ENCODE measurements around the gene APOB.

The APOB gene

DNA sequence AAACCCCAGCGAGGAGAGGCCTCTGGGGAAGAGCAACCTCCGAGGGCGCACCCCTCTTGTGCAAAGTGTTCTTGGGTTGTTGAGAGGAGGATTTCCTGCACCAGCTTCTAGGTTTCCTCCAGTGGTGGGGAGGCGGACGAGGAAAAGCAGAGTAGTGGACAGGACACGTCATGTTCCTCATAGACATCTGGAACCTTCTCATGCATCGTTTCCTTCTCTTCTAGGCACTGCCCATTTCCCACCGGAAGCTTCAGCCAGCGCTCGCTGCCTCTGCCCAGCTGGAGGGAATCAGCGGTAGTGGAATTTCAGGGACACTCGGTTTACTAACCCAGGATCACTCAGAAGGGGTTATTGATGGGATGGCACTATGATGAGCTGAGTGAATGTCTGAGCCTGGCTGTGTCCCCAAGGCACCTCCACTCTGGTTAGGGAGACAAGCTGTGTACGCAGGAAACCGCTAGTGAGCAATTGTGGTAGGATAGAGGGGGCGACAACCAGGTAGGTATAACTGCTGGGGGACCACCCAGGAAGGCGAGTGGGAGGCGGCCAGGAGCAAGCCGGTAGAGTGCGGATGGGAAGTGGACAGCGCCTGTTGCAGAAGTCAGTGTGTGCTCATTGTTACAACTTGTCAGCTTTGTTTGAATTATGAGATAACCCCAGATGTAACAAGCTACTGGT lies 960 bp upstream of the APOB start:
- no peak for DNase-seq

DNA sequence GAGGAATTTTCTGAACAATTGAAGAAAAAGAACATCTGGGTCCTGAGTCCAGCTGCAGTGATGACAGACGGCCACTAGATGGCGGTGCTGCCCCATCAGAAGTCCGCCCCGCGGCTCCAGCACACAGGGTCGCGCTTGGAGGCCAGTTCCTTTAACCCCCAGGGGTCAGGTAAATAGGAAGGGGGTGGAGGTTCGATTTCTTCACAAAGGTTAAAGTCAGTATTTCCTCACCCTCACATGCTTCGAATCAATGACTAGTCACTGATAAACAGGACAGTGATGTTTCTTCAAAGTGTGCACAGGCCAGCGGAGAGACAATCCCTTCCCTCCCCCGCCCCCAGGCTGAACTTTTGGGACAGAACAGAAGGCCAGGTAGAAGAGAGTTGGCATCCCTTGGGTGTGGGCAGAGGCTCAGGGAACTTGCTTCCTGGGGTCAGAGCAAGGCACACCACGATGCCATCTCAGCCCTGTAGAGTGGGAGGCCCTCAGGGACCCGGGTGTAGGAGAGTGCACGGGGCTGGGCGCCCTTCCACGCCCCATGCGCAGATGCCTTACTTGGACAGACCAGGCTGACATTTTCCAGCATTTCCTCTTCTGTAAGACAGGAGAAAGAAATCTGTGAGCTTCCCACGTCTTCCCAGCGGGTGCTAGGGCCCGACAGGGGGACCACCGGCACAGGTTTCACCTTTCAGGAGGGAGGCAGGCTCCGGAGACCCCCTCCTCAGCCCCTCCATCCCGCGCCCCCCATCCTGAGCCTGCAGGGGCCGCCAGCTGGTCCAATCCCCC lies 722 bp downstream of the APOB start:
- DNase-seq = peak; percentile 22

DNA sequence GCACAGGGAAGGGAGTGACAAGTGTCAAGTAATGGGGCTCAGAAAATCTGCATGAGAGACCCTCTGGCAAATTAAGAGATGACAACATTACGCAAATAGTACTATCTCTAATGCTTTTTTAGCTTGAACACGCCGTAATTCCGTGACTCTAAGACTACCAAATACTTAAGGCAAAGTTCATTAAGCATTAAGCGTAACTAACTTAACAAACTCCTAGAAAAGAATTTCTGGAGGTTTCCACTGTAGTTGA lies 1.2 kb downstream of the APOB start:
- DNase-seq = no peak

DNA sequence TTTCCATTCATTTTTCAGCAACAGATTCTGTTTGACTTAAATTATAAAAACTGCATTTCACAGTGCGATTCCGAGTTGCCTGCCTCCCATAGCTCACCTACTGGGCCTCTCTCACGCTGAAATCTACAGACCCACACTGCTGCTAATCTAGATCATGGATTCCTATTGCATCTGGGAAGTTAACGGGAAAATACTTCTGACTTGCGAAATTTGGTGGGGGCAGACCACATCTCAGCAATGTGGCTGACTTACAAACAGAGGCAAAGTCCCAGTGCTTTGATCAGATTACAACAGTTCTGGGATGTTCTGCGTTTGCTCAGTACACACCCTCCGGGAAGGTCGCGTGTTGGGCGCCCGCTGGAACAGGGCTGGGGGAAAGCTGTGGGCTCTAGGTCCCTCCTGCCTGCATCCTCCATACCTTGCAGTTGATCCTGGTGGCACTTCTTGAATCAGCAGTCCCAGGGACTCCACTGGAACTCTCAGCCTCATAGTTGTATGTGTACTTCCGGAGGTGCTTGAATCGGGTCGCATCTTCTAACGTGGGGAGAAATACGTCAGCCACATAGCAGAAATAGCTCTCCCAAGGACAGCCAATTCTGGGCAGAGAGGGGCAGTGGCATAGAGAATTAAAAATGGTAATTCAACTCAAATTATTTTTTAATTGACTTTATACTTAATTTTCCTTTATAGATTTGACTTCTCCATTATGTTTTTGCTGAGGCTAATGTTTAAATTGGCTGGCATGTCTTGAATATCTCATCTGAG lies 1.7 kb downstream of the APOB start:
- DNase-seq = no peak

DNA sequence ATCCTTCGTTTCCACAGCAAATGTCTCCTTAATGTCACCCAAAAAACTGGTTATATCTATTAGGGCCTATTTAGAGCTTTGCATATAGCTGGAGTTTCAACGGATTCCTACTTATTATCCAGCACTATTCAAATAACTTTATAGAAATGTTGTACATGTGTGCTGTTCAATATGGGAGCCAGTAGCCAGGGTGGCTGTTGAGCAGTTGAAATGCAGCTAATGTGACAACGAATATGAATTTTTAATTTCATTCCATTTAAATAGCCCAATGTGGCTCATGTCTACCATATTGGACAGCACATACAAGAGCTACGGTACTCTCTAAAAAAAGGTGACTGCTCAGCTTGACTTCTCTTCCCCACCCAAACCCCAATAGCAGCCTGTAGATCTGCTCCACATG lies 2.4 kb downstream of the APOB start:
- DNase-seq = no peak

- DNase-seq = no peak
Observed at GRCh38 chr2:21040468-21041377, 3.1 kb downstream of the APOB start.

GRCh38 chr2:21039979-21040467 lies 3.9 kb downstream of the APOB start:
- no peak for DNase-seq

DNA sequence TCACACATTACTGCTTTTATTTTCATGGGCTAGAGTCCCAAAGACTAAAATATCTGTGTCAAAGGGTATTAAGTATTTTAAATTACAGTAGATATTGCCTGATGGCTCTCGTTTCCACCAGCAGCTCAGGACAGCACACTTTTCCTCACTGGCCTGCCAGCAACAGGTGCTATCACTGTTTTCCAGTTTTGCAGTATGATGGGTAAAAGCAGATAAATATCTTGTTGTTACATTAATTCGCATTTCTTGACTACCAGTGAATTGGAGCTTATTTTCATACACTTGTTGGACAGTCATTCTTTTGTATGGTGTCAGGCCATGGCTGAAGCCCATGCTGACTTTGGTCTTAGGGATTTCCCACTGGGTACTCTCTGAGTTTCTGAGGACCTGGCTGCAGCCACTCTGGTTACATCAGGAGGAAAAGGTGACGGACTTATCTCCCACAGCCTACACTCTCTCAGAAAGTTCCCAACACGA lies 4.8 kb downstream of the APOB start:
- no peak for DNase-seq

GRCh38 chr2:21038403-21039073 lies 5.3 kb downstream of the APOB start:
- no peak for DNase-seq

GRCh38 chr2:21037671-21038108 lies 6.2 kb downstream of the APOB start:
- no peak for DNase-seq

GRCh38 chr2:21036708-21037670 lies 6.9 kb downstream of the APOB start:
- DNase-seq = no peak

GRCh38 chr2:21035974-21036707 lies 7.7 kb downstream of the APOB start:
- no peak for DNase-seq

GRCh38 chr2:21035282-21035973 lies 8.4 kb downstream of the APOB start:
- DNase-seq = no peak

DNA sequence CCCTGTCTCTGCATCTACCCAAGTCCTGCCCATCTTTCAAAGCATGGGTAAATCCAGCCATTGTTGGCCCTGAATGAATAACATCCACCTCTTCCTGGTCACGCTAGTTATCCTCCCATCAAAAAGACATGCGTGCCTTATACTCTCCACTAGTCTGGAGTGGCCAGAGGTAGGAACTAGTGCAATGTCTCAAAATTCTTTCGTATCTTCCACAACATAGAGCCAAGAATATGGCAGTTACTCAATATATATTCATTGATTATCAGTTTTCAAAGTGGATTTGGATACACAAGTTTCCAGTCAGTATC lies 8.9 kb downstream of the APOB start:
- DNase-seq = no peak

DNA sequence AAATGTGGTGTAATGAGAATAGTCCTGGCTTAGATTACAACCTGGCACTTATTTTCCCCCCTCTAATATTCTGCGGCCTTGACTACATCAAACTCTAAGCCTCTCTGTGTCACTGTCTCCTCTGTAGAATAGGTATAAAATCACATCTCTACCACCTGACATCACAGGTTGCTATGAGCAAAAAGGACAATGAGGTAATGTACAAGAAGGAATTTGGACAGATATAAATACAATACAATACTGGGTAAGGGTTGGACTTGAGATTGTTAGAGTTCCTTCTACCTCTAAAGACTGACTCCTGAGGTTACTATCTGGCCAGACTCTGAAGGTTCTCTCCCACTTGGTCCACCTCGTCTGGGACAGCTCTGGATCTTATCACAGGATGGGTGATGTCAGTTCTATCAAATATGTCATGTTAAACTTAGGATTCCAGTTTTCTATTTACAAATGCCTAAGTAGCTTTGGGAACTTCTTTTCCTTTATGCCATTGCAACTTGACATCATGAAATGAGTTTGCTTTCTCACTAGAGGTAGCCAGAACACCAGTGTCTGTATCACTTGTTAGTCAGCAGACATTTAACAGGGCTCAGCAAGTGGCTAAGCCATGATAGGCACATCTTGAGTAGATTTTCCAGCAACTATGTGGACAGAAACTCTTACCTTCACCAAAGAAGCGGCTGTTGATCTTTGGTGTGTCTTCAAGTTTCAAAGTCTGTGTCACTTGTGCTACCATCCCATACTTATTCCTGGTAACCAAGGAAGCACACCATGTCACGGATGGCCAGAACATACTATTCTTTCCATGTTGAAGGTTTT lies 9.5 kb downstream of the APOB start:
- no peak for DNase-seq

DNA sequence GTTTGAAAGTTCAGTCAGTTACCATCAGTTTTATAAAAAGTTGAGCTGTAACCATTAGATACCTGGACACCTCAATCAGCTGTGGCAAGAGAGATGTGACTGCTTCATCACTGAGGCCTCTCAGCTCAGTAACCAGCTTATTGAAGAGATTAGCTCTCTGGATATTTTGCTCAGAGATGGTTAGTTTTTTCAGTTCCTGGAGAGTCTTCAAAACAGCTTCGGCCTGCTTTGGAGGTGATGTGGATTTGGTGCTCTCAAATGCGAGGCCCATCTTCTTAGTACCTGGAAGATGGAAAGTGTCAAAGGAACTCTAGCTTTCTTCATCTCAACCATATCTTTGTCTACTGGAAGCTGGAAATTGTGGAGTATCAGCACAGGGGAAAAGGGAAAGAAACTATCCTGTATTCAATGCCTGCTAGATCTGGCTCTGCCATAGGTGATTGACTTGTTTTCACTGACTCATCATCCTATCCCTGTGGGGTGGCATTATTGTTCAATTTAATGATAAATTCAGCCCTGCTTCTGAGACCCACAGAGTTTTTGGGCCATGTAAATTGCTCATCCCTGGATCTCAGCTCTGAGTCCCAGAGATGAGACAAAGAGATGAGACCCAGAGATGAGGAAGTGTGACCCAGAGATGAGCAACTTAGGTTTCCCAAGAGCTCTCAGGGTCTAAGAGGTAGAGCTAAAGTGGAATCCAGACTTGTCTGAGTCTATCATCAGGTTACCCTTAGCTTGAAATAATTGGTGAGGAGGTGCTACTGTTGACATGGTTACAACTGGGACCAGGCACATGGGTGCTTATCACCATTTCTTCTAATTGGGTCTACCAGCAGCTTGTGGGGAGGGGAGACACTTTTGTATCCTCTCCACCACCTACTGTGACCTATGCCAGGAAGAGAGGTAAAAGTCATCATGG lies 10.4 kb downstream of the APOB start:
- no peak for DNase-seq
